Thoracic aorta (tissue), 2 donors: Measurements from ENCODE around the gene IFNL2. TPM values are rescaled to one million over a fixed set of nuclear protein-coding genes. Genes with fewer than 3 reads are reported as not detected.

Experiments used
- ATAC-seq: fragments of 150-250 bp; one replicate; pipeline ENCODE4 v1.8.0; 2017; ENCODE audit warnings: low read depth; ENCODE audit not compliant: insufficient number of reproducible peaks, low FRiP score
- DNase-seq: peaks from one replicate; pipeline ENCODE4 v3.0.0-alpha.2; 2020; ENCODE audit warnings: low spot score
- H3K27ac ChIP-seq, 2 donors: fragments of 200-600 bp; sonication (generic); 1 replicate in 1 of 2; 2 replicates in 1 of 2; pipeline ENCODE4 v1.5.1; 2016; ENCODE audit warnings: mild to moderate bottlenecking in 2 of 2, moderate library complexity in 2 of 2
- H3K27me3 ChIP-seq: fragments of 200-600 bp; sonication (generic); replicated peaks from 2 replicates; pipeline ENCODE4 v1.6.0; 2016; ENCODE audit warnings: mild to moderate bottlenecking; ENCODE audit not compliant: insufficient read depth
- H3K36me3 ChIP-seq: fragments of 200-600 bp; sonication (generic); one replicate; pipeline ENCODE4 v1.5.1; 2016
- H3K4me1 ChIP-seq, 2 donors: fragments of 200-600 bp; sonication (generic); 1 replicate in 1 of 2; 2 replicates in 1 of 2; pipeline versions ENCODE4 v1.5.1 to v1.6.0; 2016; ENCODE audit warnings: low read depth in 2 of 2, mild to moderate bottlenecking in 1 of 2; ENCODE audit not compliant: control insufficient read depth in 1 of 2
- H3K4me3 ChIP-seq: fragments of 200-600 bp; sonication (generic); 2 replicates; pipeline ENCODE4 v1.5.1; 2016; ENCODE audit warnings: mild to moderate bottlenecking
- H3K9me3 ChIP-seq: fragments of 200-600 bp; sonication (generic); 2 replicates; pipeline ENCODE4 v1.5.1; 2016
- CTCF ChIP-seq: fragments of 200-600 bp; sonication (generic); IDR thresholded peaks from one replicate; pipeline ENCODE4 v1.5.1; 2019; ENCODE audit warnings: antibody characterized with exemption
- total RNA-seq, 2 donors: library from RNA; depleted of rRNA; stranded (reverse); fragments of >200 nt; gene quantifications; one replicate each; pipeline versions ENCODE4 v1.1.0 to v1.2.3, GENCODE V29; 2016

Gene IFNL2
- total RNA-seq, 2 donors from 2014 or later, result not detected

- no peak overlapping the region for H3K27ac ChIP-seq
- H3K4me1 ChIP-seq, result no peaks in the 10 kb centered on the region
- ATAC-seq (no peak), DNase-seq (no peak)
- H3K27me3 ChIP-seq, result no peaks in the 10 kb centered on the region
- H3K4me3 ChIP-seq, result no peak overlapping the region
- TF ChIP-seq CTCF, result no peak
- no peaks in the 10 kb centered on the region for H3K36me3 ChIP-seq
- H3K9me3 ChIP-seq, result no peaks in the 10 kb centered on the region
Observed at GRCh38 chr19:39299404-39299803, 31.2 kb downstream of the IFNL2 start.

- Histone ChIP-seq H3K4me3 (no peak overlapping the region), H3K4me1 (no peaks in the 10 kb centered on the region), H3K9me3 (no peaks in the 10 kb centered on the region), H3K27ac (no peak overlapping the region), H3K36me3 (no peaks in the 10 kb centered on the region), H3K27me3 (no peaks in the 10 kb centered on the region)
- no peak for DNase-seq
- TF ChIP-seq CTCF, result no peak
- no peak for ATAC-seq
Observed at GRCh38 chr19:39299832-39300231, 31.6 kb downstream of the IFNL2 start.

GRCh38 chr19:39301021-39301420 lies 32.8 kb downstream of the IFNL2 start:
- DNase-seq, result no peak
- no peak for TF ChIP-seq CTCF

GRCh38 chr19:39301562-39301961 lies 33.4 kb downstream of the IFNL2 start:
- no peaks in the 10 kb centered on the region for H3K27me3 ChIP-seq
- H3K27ac ChIP-seq, result no peak overlapping the region
- H3K4me1 ChIP-seq, result no peaks in the 10 kb centered on the region
- no peaks in the 10 kb centered on the region for H3K36me3 ChIP-seq
- DNase-seq (no peak), ATAC-seq (no peak)
- no peaks in the 10 kb centered on the region for H3K9me3 ChIP-seq
- TF ChIP-seq CTCF, result no peak
- H3K4me3 ChIP-seq, result no peak overlapping the region

More at GRCh38 chr19:39301021-39301420, 32.8 kb downstream of the IFNL2 start:
- no peak for ATAC-seq
- Histone ChIP-seq H3K4me3 (no peak overlapping the region), H3K4me1 (no peaks in the 10 kb centered on the region), H3K27me3 (no peaks in the 10 kb centered on the region), H3K36me3 (no peaks in the 10 kb centered on the region), H3K27ac (no peak overlapping the region), H3K9me3 (no peaks in the 10 kb centered on the region)

GRCh38 chr19:39303373-39304184 lies 35.4 kb downstream of the IFNL2 start:
- ATAC-seq (no peak), DNase-seq (no peak)
- Histone ChIP-seq H3K9me3 (no peaks in the 10 kb centered on the region), H3K36me3 (no peaks in the 10 kb centered on the region), H3K4me1 (no peaks in the 10 kb centered on the region), H3K4me3 (no peak overlapping the region), H3K27ac (no peak overlapping the region), H3K27me3 (peaks cover 5% of the 10 kb centered on the region)
- TF ChIP-seq CTCF, result no peak
